HCT116 (cell line): ENCODE measurements around the gene ABCC1. TPM values are rescaled to one million over a fixed set of nuclear protein-coding genes. Genes with fewer than 3 reads are reported as not detected.

ENCODE experiments used
- ATAC-seq: fragments of 200-7000 bp; cut with Tn5 transposase; 2 replicates; pipeline ENCODE4 v1.9.1; 2020; ENCODE audit warnings: mild to moderate bottlenecking, moderate library complexity
- BruUV-seq: library from RNA; stranded (reverse); fragments of 400-500 nt; replicated peaks from 2 replicates; lab custom pipeline; 2021; lab: Mats Ljungman, UMichigan
- CTCF ChIA-PET: fragments of 300-600 bp; sonication (Branson Sonifier 250); formaldehyde crosslinking; loops from one replicate; lab custom pipeline; 2021; ENCODE audit warnings: antibody characterized with exemption; lab: Charles Lee
- POLR2A ChIA-PET: fragments of 300-600, 350-600 bp; sonication (Branson Sonifier 250); formaldehyde crosslinking; loops from one replicate; lab custom pipeline; 2021; ENCODE audit warnings: antibody characterized with exemption; lab: Charles Lee
- RAD21 ChIA-PET, 2 experiments: fragments of 300-600 bp; sonication (Branson Sonifier 250); formaldehyde crosslinking; loops; one replicate each; lab custom pipeline; 2023; ENCODE audit warnings: low total read pairs in 2 of 2; ENCODE audit not compliant: uncharacterized antibody in 2 of 2, unreplicated experiment in 2 of 2, low non-redundant PET in 1 of 2; lab: Charles Lee
- DNase-seq: peaks from one replicate; pipeline ENCODE4 v3.0.0-alpha.2; 2010; ENCODE audit warnings: low read depth, low spot score
- H2AFZ ChIP-seq: fragments of 200-600 bp; shearing (Covaris generic), sonication (generic); 2 replicates; pipeline ENCODE4 v1.6.1; 2017; ENCODE audit warnings: low read depth, mixed run types, mixed read lengths, antibody characterized with exemption, low read length; ENCODE audit not compliant: poor library complexity, severe bottlenecking
- H3K27ac ChIP-seq: 2 replicates; pipeline ENCODE4 v1.5.1; 2012; ENCODE audit warnings: low read depth, low read length
- H3K27me3 ChIP-seq: fragments of 200-600 bp; sonication (generic); 2 replicates; pipeline ENCODE4 v1.6.1; 2016; ENCODE audit warnings: mixed run types, low read length, mixed read lengths; ENCODE audit not compliant: insufficient read depth
- H3K36me3 ChIP-seq, 2 experiments: fragments of 200-500 bp in 1 of 2; fragments of 200-600 bp in 1 of 2; sonication (Bioruptor generic) in 1 of 2; sonication (generic) in 1 of 2; 2 replicates each; pipeline versions ENCODE4 v1.5.1 to v1.6.1; 2014 to 2016; ENCODE audit warnings: low read length in 2 of 2, inconsistent platforms in 1 of 2, mixed read lengths in 1 of 2, mixed run types in 1 of 2; ENCODE audit not compliant: insufficient read depth in 2 of 2, control insufficient read depth in 1 of 2
- H3K4me1 ChIP-seq, 2 experiments: fragments of 200-600 bp in 1 of 2; sonication (generic) in 1 of 2; 2 replicates each; pipeline versions ENCODE4 v1.5.1 to v1.6.1; 2012 to 2017; ENCODE audit warnings: low read length in 2 of 2, inconsistent platforms in 1 of 2, mild to moderate bottlenecking in 1 of 2, mixed read lengths in 1 of 2, mixed run types in 1 of 2, moderate library complexity in 1 of 2; ENCODE audit not compliant: insufficient read depth in 2 of 2, control insufficient read depth in 1 of 2
- H3K4me2 ChIP-seq: fragments of 200-600 bp; sonication (generic); 2 replicates; pipeline ENCODE4 v1.6.1; 2017; ENCODE audit warnings: mixed run types, low read length, mixed read lengths
- H3K4me3 ChIP-seq, 2 experiments: fragments of 200-600 bp in 1 of 2; sonication (generic) in 1 of 2; replicated peaks in 1 of 2; 2 replicates each; pipeline ENCODE4 v1.5.1; 2011 to 2016; ENCODE audit warnings: low read length in 2 of 2, control low read depth in 1 of 2, low read depth in 1 of 2, mild to moderate bottlenecking in 1 of 2, mixed read lengths in 1 of 2, mixed run types in 1 of 2
- H3K79me2 ChIP-seq: fragments of 200-600 bp; sonication (generic); 2 replicates; pipeline ENCODE4 v1.6.1; 2017; ENCODE audit warnings: mild to moderate bottlenecking, mixed run types, low read length, moderate library complexity, mixed read lengths; ENCODE audit not compliant: insufficient read depth
- H3K9ac ChIP-seq: fragments of 200-600 bp; sonication (generic); 2 replicates; pipeline ENCODE4 v1.6.1; 2016; ENCODE audit warnings: low read length, mixed read lengths
- H3K9me2 ChIP-seq: fragments of 200-600 bp; sonication (generic), shearing (Covaris generic); 2 replicates; pipeline ENCODE4 v1.6.1; 2017; ENCODE audit warnings: mixed run types, mild to moderate bottlenecking, moderate library complexity; ENCODE audit not compliant: insufficient read depth
- H3K9me3 ChIP-seq, 2 experiments: fragments of 200-500 bp in 1 of 2; fragments of 200-600 bp in 1 of 2; sonication (Bioruptor generic) in 1 of 2; sonication (generic) in 1 of 2; 2 replicates each; pipeline ENCODE4 v1.6.1; 2014 to 2017; ENCODE audit warnings: low read length in 2 of 2, mixed read lengths in 2 of 2, inconsistent platforms in 1 of 2, low read depth in 1 of 2, mild to moderate bottlenecking in 1 of 2, mixed run types in 1 of 2, moderate library complexity in 1 of 2; ENCODE audit not compliant: control insufficient read depth in 1 of 2, insufficient read depth in 1 of 2
- H4K20me1 ChIP-seq: fragments of 200-600 bp; sonication (generic), shearing (Covaris generic); 2 replicates; pipeline ENCODE4 v1.6.1; 2017; ENCODE audit warnings: mixed run types, mild to moderate bottlenecking, moderate library complexity; ENCODE audit not compliant: insufficient read depth
- ATF3 ChIP-seq: IDR thresholded peaks from 2 replicates; pipeline ENCODE4 v1.6.1; 2012
- CBX3 ChIP-seq: IDR thresholded peaks from 2 replicates; pipeline ENCODE4 v1.6.1; 2012; ENCODE audit warnings: low read depth
- CEBPB ChIP-seq: IDR thresholded peaks from 2 replicates; pipeline ENCODE4 v1.6.1; 2012; ENCODE audit warnings: low read depth
- ELF1 ChIP-seq: IDR thresholded peaks from 2 replicates; pipeline ENCODE4 v1.6.1; 2012; ENCODE audit warnings: low read depth, borderline replicate concordance
- EZH2 ChIP-seq: fragments of 200-600 bp; sonication (generic); IDR thresholded peaks from 2 replicates; pipeline ENCODE4 v1.6.1; 2017; ENCODE audit warnings: antibody characterized with exemption, mixed run types
- FOSL1 ChIP-seq: IDR thresholded peaks from 2 replicates; pipeline ENCODE4 v1.6.1; 2012; ENCODE audit warnings: low read depth
- SP1 ChIP-seq: IDR thresholded peaks from 2 replicates; pipeline ENCODE4 v1.6.1; 2012; ENCODE audit warnings: low read depth
- SRF ChIP-seq: IDR thresholded peaks from 2 replicates; pipeline ENCODE4 v1.6.1; 2012; ENCODE audit warnings: low read depth
- TCF7L2 ChIP-seq: IDR thresholded peaks from 2 replicates; pipeline ENCODE4 v1.7.0; 2011; ENCODE audit warnings: borderline replicate concordance, inconsistent platforms; ENCODE audit not compliant: insufficient read depth, insufficient read length; ENCODE audit errors: extremely low read depth
- ZFX ChIP-seq: fragments of 450-650 bp; IDR thresholded peaks from 2 replicates; pipeline ENCODE4 v1.6.1; 2017
- ZNF274 ChIP-seq: fragments of 200-500 bp; sonication (Bioruptor generic); IDR thresholded peaks from 2 replicates; pipeline ENCODE4 v1.6.1; 2014; ENCODE audit warnings: mild to moderate bottlenecking, low read depth, low read length, inconsistent platforms
- intact Hi-C: fragments of 100-400 bp; cut with micrococcal nuclease; formaldehyde crosslinking; loops from 2 replicates; pipeline ENCODE4 v1.10.0; 2022
- total RNA-seq: library from RNA; stranded (reverse); gene quantifications from one replicate; pipeline ENCODE4 v1.2.1, GENCODE V29; 2021; ENCODE audit not compliant: unreplicated experiment

Gene ABCC1
- total RNA-seq, 1 experiment from 2014 or later = 61.9 TPM

- no peak for TF ChIP-seq FOSL1
- TF ChIP-seq EZH2 = no peak
- TF ChIP-seq ATF3 = no peak
- no peak for TF ChIP-seq ELF1
- no peak for TF ChIP-seq ZNF274
- TF ChIP-seq ZFX = no peak
- TF ChIP-seq SP1 = no peak
Observed at GRCh38 chr16:15900357-15900756, 49.1 kb upstream of the ABCC1 start (continued).

GRCh38 chr16:15900901-15901500 lies 48.4 kb upstream of the ABCC1 start:
- intact Hi-C loops = no loop called here
- CTCF ChIA-PET = interaction anchor here (0.9 to 1.7 kb wide), 2 partner anchors 9 to 26 kb away, joined by 4 read pairs; no protein-coding TSS in a partner anchor
- no peak for DNase-seq
- no peak overlapping the region for H3K4me3 ChIP-seq
- peaks cover 46 to 69% of the 10 kb centered on the region in 2 experiments for H3K4me1 ChIP-seq
- TF ChIP-seq SP1 (0 out of 2 replicates have a peak, but pooled peaks have one; percentile 17), CBX3 (no peak), SRF (no peak), TCF7L2 (no peak), ATF3 (no peak), CEBPB (no peak)
- no peaks in the 10 kb centered on the region for H3K9me3 ChIP-seq
- H3K4me2 ChIP-seq = peak overlapping the region; percentile 75
- H2AFZ ChIP-seq = peak overlapping the region; percentile 24
- peak overlapping the region; percentile 55 for H3K9ac ChIP-seq
- no peaks in the 10 kb centered on the region for H4K20me1 ChIP-seq
- RAD21 ChIA-PET = no interaction called here
- ATAC-seq = no peak
- no peaks in the 10 kb centered on the region for H3K27me3 ChIP-seq
- H3K9me2 ChIP-seq = no peaks in the 10 kb centered on the region
- peak overlapping the region; percentile 87 for H3K27ac ChIP-seq
- BruUV-seq = no TSS peak
- H3K36me3 ChIP-seq = no peaks in the 10 kb centered on the region
- POLR2A ChIA-PET = no interaction called here
- no peaks in the 10 kb centered on the region for H3K79me2 ChIP-seq
